GM23338 (cell line): ENCODE data around the gene SMG6. TPM values are rescaled to one million over a fixed set of nuclear protein-coding genes. Genes with fewer than 3 reads are reported as not detected.

ENCODE experiments used
- ATAC-seq: fragments of 200-7000 bp; cut with Tn5 transposase; 3 replicates; pipeline ENCODE4 v1.9.1; 2020
- DNase-seq: peaks from one replicate; pipeline ENCODE4 v3.0.0-alpha.2; 2015; ENCODE audit warnings: low spot score
- H2AFZ ChIP-seq: fragments of 200-600 bp; sonication (generic); 2 replicates; pipeline ENCODE4 v1.8.0; 2016; ENCODE audit warnings: antibody characterized with exemption, mild to moderate bottlenecking, moderate library complexity
- H3F3A ChIP-seq: fragments of 200-600 bp; sonication (generic); replicated peaks from 2 replicates; pipeline ENCODE4 v1.8.0; 2017; ENCODE audit warnings: antibody characterized with exemption, mixed run types, low read depth
- H3K27ac ChIP-seq: fragments of 200-600 bp; sonication (generic); 2 replicates; pipeline ENCODE4 v1.6.1; 2016; ENCODE audit warnings: low read depth
- H3K27me3 ChIP-seq: fragments of 200-600 bp; sonication (generic); 2 replicates; pipeline ENCODE4 v1.8.0; 2016; ENCODE audit warnings: mild to moderate bottlenecking, mixed run types, moderate library complexity; ENCODE audit not compliant: insufficient read depth
- H3K36me3 ChIP-seq: fragments of 200-600 bp; sonication (generic); 2 replicates; pipeline ENCODE4 v1.8.0; 2016; ENCODE audit warnings: mild to moderate bottlenecking; ENCODE audit not compliant: insufficient read depth
- H3K4me1 ChIP-seq: fragments of 200-600 bp; sonication (generic); 2 replicates; pipeline ENCODE4 v1.8.0; 2016; ENCODE audit warnings: mild to moderate bottlenecking, moderate library complexity; ENCODE audit not compliant: insufficient read depth
- H3K4me2 ChIP-seq: fragments of 200-600 bp; sonication (generic); 2 replicates; pipeline ENCODE4 v1.7.1; 2017; ENCODE audit warnings: mixed run types
- H3K4me3 ChIP-seq: fragments of 200-600 bp; sonication (generic); 2 replicates; pipeline ENCODE4 v1.6.1; 2016; ENCODE audit warnings: mixed run types
- H3K79me2 ChIP-seq: fragments of 200-600 bp; sonication (generic); replicated peaks from 2 replicates; pipeline ENCODE4 v1.8.0; 2017; ENCODE audit warnings: mild to moderate bottlenecking; ENCODE audit not compliant: insufficient read depth
- H3K9me2 ChIP-seq: fragments of 200-600 bp; sonication (generic); 2 replicates; pipeline ENCODE4 v1.8.0; 2017; ENCODE audit not compliant: insufficient read depth
- H4K20me1 ChIP-seq: fragments of 200-600 bp; sonication (generic); replicated peaks from 2 replicates; pipeline ENCODE4 v1.8.0; 2017; ENCODE audit warnings: mild to moderate bottlenecking; ENCODE audit not compliant: insufficient read depth
- H3K27ac Mint-ChIP-seq: 2 replicates; pipeline ENCODE4 v1.8.0; 2020; ENCODE audit warnings: inconsistent platforms, mild to moderate bottlenecking, moderate library complexity, mixed read lengths
- H3K27me3 Mint-ChIP-seq: 3 replicates; pipeline ENCODE4 v1.8.0; 2022; ENCODE audit warnings: low read depth, mild to moderate bottlenecking, moderate library complexity, mixed read lengths, inconsistent platforms; ENCODE audit not compliant: insufficient read depth, poor library complexity
- H3K36me3 Mint-ChIP-seq: 3 replicates; pipeline ENCODE4 v1.8.0; 2021; ENCODE audit warnings: low read depth, mild to moderate bottlenecking, inconsistent platforms, moderate library complexity, mixed read lengths
- H3K4me1 Mint-ChIP-seq: 3 replicates; pipeline ENCODE4 v1.8.0; 2020; ENCODE audit warnings: mild to moderate bottlenecking, inconsistent platforms, mixed read lengths
- H3K4me3 Mint-ChIP-seq: 3 replicates; pipeline ENCODE4 v1.8.0; 2021; ENCODE audit warnings: moderate library complexity, mild to moderate bottlenecking, inconsistent platforms, mixed read lengths
- H3K9me3 Mint-ChIP-seq: 3 replicates; pipeline ENCODE4 v1.8.0; 2020; ENCODE audit warnings: moderate library complexity, mild to moderate bottlenecking, inconsistent platforms, mixed read lengths
- EZH2 ChIP-seq: fragments of 200-600 bp; sonication (generic); IDR thresholded peaks from one replicate; pipeline ENCODE4 v1.8.0; 2017; ENCODE audit warnings: antibody characterized with exemption, mild to moderate bottlenecking, low read depth; ENCODE audit not compliant: unreplicated experiment
- JUNB ChIP-seq: IDR thresholded peaks from one replicate; pipeline ENCODE4 v1.6.1; 2016; ENCODE audit warnings: antibody characterized with exemption; ENCODE audit not compliant: unreplicated experiment
- ZNF114 ChIP-seq: fragments of 250-450 bp; sonication (Bioruptor Pico); IDR thresholded peaks from 2 replicates; pipeline ENCODE4 v1.5.0; 2020; ENCODE audit warnings: mild to moderate bottlenecking, moderate library complexity
- ZNF331 ChIP-seq: fragments of 250-450 bp; sonication (Bioruptor Pico); IDR thresholded peaks from 2 replicates; pipeline ENCODE4 v1.5.0; 2020; ENCODE audit warnings: low read depth, mild to moderate bottlenecking, moderate library complexity
- polyA plus RNA-seq: library from polyadenylated mRNA; unstranded; fragments of >200 nt; fragmentation: Nextera tagmentation; extraction: Ambion mirVana; gene quantifications from 2 replicates; pipeline ENCODE4 v1.2.1, GENCODE V29; 2016
- total RNA-seq: library from RNA; depleted of rRNA; stranded (reverse); fragments of >200 nt; shearing (Covaris generic); gene quantifications from 2 replicates; pipeline ENCODE4 v1.2.3, GENCODE V29; 2014
- TF ChIP-seq, protein P1 (sequence below): IDR thresholded peaks from 2 replicates; pipeline ENCODE4 v1.6.1; 2016; ENCODE audit warnings: antibody characterized with exemption
- TF ChIP-seq, protein P2 (sequence below), 2 experiments: fragments of 200-600 bp in 1 of 2; sonication (generic) in 1 of 2; conservative IDR thresholded peaks; 2 replicates each; pipeline versions ENCODE4 v1.5.1 to v1.6.1; 2016 to 2017; ENCODE audit warnings: antibody characterized with exemption in 2 of 2, low read depth in 2 of 2, mild to moderate bottlenecking in 2 of 2, moderate library complexity in 1 of 2

The SMG6 gene
- total and polyA plus RNA-seq, 2 experiments from 2014 or later, result 10.4 to 43.1 TPM

DNA sequence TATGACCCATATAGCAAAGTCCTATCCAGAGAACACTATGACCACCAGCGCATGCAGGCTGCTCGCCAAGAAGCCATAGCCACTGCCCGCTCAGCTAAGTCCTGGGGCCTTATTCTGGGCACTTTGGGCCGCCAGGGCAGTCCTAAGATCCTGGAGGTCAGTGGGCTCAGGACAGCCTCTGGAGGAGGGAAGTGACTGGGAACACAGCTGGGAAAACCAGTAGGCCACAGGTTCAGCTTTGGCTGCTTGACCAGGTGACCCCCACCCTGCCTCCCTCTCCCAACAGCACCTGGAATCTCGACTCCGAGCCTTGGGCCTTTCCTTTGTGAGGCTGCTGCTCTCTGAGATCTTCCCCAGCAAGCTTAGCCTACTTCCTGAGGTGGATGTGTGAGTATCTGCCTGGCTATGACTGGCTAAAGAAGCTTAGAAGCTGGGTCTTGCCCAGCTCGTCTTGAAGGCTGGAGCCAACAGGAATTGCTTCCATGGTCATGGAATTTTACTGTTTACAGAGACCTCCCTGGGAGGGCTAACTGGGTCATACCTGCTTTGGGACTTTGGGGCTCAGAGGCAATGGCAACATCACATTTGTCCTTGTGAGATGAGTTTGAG is 263.3 kb downstream of the SMG6 start:
- Histone ChIP-seq H2AFZ (no peak overlapping the region), H3K79me2 (no peaks in the 10 kb centered on the region), H3K4me3 (no peak overlapping the region), H3F3A (peaks cover 10% of the 10 kb centered on the region; the same call in 1 of the 2 replicates), H4K20me1 (no peaks in the 10 kb centered on the region; the same call in 1 of the 2 replicates), H3K4me2 (no peak overlapping the region), H3K27me3 (peaks cover 7% of the 10 kb centered on the region; the same call in 1 of the 2 replicates), H3K36me3 (peaks cover 7% of the 10 kb centered on the region; the same call in 1 of the 2 replicates), H3K4me1 (peaks cover 7% of the 10 kb centered on the region), H3K27ac (no peak overlapping the region), H3K9me2 (no peaks in the 10 kb centered on the region)
- DNase-seq (no peak), ATAC-seq (no peak)
- H3K9me3 Mint-ChIP-seq, result no peaks in the 10 kb centered on the region
- peak overlapping the region; percentile 97; the same call in 2 of the 3 replicates for H3K4me3 Mint-ChIP-seq
- H3K27me3 Mint-ChIP-seq, result peaks cover 28% of the 10 kb centered on the region
- H3K36me3 Mint-ChIP-seq, result peaks cover 16% of the 10 kb centered on the region
- H3K4me1 Mint-ChIP-seq, result peaks cover 5% of the 10 kb centered on the region; the same call in 2 of the 3 replicates
- TF ChIP-seq ZNF114 (CRISPR knock-in tag) (no peak), EZH2 (no peak), ZNF331 (CRISPR knock-in tag) (no peak), JUNB (no peak)
- TF ChIP-seq, protein P1, sequence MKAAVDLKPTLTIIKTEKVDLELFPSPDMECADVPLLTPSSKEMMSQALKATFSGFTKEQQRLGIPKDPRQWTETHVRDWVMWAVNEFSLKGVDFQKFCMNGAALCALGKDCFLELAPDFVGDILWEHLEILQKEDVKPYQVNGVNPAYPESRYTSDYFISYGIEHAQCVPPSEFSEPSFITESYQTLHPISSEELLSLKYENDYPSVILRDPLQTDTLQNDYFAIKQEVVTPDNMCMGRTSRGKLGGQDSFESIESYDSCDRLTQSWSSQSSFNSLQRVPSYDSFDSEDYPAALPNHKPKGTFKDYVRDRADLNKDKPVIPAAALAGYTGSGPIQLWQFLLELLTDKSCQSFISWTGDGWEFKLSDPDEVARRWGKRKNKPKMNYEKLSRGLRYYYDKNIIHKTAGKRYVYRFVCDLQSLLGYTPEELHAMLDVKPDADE, result no peak
- H3K27ac Mint-ChIP-seq, result no peak overlapping the region

DNA sequence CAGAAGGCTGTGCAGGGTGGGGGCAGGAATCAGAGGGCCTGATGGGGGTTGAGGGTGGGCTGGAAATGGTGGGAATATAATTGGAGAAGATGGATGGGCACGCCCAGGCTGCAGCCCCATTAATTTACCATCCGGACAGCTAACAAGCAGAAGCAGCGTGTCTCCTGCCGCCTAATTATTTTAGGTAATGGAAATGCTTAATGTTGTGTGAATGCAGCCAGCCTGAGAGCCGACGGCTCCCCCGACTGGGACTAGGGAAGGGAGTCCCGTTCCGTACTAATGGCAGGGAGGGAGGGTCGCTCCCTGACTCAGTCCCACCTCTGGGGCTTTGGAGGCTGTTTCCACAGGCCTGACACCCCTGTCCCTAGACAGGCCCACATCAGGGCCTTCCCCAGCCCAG is 266.4 kb downstream of the SMG6 start:
- no peak overlapping the region for H3K4me2 ChIP-seq
- no peaks in the 10 kb centered on the region for H3K9me2 ChIP-seq
- peaks cover 3% of the 10 kb centered on the region for H4K20me1 ChIP-seq
- H3K36me3 ChIP-seq, result no peaks in the 10 kb centered on the region
- TF ChIP-seq ZNF331 (CRISPR knock-in tag) (no peak), JUNB (no peak), ZNF114 (CRISPR knock-in tag) (no peak)
- TF ChIP-seq, protein P2, sequence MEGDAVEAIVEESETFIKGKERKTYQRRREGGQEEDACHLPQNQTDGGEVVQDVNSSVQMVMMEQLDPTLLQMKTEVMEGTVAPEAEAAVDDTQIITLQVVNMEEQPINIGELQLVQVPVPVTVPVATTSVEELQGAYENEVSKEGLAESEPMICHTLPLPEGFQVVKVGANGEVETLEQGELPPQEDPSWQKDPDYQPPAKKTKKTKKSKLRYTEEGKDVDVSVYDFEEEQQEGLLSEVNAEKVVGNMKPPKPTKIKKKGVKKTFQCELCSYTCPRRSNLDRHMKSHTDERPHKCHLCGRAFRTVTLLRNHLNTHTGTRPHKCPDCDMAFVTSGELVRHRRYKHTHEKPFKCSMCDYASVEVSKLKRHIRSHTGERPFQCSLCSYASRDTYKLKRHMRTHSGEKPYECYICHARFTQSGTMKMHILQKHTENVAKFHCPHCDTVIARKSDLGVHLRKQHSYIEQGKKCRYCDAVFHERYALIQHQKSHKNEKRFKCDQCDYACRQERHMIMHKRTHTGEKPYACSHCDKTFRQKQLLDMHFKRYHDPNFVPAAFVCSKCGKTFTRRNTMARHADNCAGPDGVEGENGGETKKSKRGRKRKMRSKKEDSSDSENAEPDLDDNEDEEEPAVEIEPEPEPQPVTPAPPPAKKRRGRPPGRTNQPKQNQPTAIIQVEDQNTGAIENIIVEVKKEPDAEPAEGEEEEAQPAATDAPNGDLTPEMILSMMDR (conservative IDR thresholded peaks at IDR 0.05; ENCODE audit: low read depth in 2 of 2), result no peak
- ATAC-seq (no peak), DNase-seq (no peak)
- H3K4me3 ChIP-seq, result no peak overlapping the region
- H3K36me3 Mint-ChIP-seq, result no peaks in the 10 kb centered on the region; the same call in 1 of the 3 replicates
- H3K27me3 Mint-ChIP-seq, result peaks cover 17% of the 10 kb centered on the region
- H3K4me3 Mint-ChIP-seq, result no peak overlapping the region; the same call in 2 of the 3 replicates
- H3K27ac ChIP-seq, result no peak overlapping the region
- peaks cover under 1% of the 10 kb centered on the region; the same call in 1 of the 2 replicates for H3F3A ChIP-seq
- peaks cover 3% of the 10 kb centered on the region; the same call in 1 of the 2 replicates for H3K4me1 ChIP-seq
- H2AFZ ChIP-seq, result no peak overlapping the region
- no peaks in the 10 kb centered on the region for H3K9me3 Mint-ChIP-seq
- no peak overlapping the region for H3K27ac Mint-ChIP-seq
- H3K27me3 ChIP-seq, result no peaks in the 10 kb centered on the region
- H3K79me2 ChIP-seq, result no peaks in the 10 kb centered on the region
- H3K4me1 Mint-ChIP-seq, result peaks cover under 1% of the 10 kb centered on the region; the same call in 2 of the 3 replicates
